Measurements from ENCODE around the gene CDH7. TPM values are rescaled to one million over a fixed set of nuclear protein-coding genes. Genes with fewer than 3 reads are reported as not detected.

The CDH7 gene
- total RNA-seq, 2 donors from 2014 or later = 0.54 TPM; not detected in 1

GRCh38 chr18:65791719-65792118 is 40.9 kb downstream of the CDH7 start:
- no peaks in the 10 kb centered on the region for H3K36me3 ChIP-seq
- no peaks in the 10 kb centered on the region for H3K4me1 ChIP-seq (ENCODE audit: control insufficient read depth in 1 of 2, low read depth in 2 of 2)
- no peaks in the 10 kb centered on the region for H3K27me3 ChIP-seq (replicated peaks; ENCODE audit: insufficient read depth)
- no peak for ATAC-seq (ENCODE audit: insufficient number of reproducible peaks, low FRiP score, low read depth)
- DNase-seq (ENCODE audit: low spot score) = no peak
- no peak overlapping the region for H3K4me3 ChIP-seq
- H3K9me3 ChIP-seq = no peaks in the 10 kb centered on the region
- no peak overlapping the region for H3K27ac ChIP-seq
- no peak for TF ChIP-seq CTCF (IDR thresholded peaks at IDR 0.05)

GRCh38 chr18:65792456-65793074 is 41.8 kb downstream of the CDH7 start:
- no peaks in the 10 kb centered on the region for H3K27me3 ChIP-seq (replicated peaks; ENCODE audit: insufficient read depth)
- ATAC-seq (ENCODE audit: insufficient number of reproducible peaks, low FRiP score, low read depth) (no peak), DNase-seq (ENCODE audit: low spot score) (no peak)
- no peaks in the 10 kb centered on the region for H3K36me3 ChIP-seq
- TF ChIP-seq CTCF (IDR thresholded peaks at IDR 0.05) = no peak
- H3K9me3 ChIP-seq = no peaks in the 10 kb centered on the region
- no peak overlapping the region for H3K4me3 ChIP-seq
- no peak overlapping the region for H3K27ac ChIP-seq
- H3K4me1 ChIP-seq (ENCODE audit: control insufficient read depth in 1 of 2, low read depth in 2 of 2) = no peaks in the 10 kb centered on the region

GRCh38 chr18:65808759-65809158 is 57.9 kb downstream of the CDH7 start:
- no peak for DNase-seq (ENCODE audit: low spot score)
- Histone ChIP-seq H3K27ac (no peak overlapping the region), H3K4me1 (ENCODE audit: control insufficient read depth in 1 of 2, low read depth in 2 of 2) (no peaks in the 10 kb centered on the region), H3K36me3 (no peaks in the 10 kb centered on the region), H3K9me3 (no peaks in the 10 kb centered on the region), H3K27me3 (replicated peaks; ENCODE audit: insufficient read depth) (no peaks in the 10 kb centered on the region), H3K4me3 (no peak overlapping the region)
- ATAC-seq (ENCODE audit: insufficient number of reproducible peaks, low FRiP score, low read depth) = no peak
- no peak for TF ChIP-seq CTCF (IDR thresholded peaks at IDR 0.05)

DNA sequence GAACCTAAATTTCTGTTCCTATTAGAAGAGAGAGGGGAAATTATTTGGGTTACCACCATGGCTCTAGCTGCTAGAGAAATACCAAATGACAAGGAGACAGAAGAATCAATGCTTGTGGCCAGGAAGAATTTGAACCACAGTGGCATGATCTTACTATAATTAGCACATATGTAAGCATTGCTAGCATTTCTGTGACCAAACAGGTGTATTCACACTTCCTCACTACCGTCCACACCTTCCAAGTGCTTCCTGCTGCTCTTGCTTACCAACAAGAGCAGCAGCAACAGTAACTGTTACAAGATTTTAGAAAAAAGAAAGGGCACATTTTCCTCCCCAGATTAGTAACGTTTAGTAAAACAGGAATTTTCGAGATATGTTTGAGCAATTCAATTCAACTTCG is 60.5 kb downstream of the CDH7 start:
- ATAC-seq (ENCODE audit: insufficient number of reproducible peaks, low FRiP score, low read depth) = no peak
- TF ChIP-seq CTCF (IDR thresholded peaks at IDR 0.05) = no peak
- Histone ChIP-seq H3K4me1 (ENCODE audit: control insufficient read depth in 1 of 2, low read depth in 2 of 2) (no peaks in the 10 kb centered on the region), H3K9me3 (no peaks in the 10 kb centered on the region), H3K4me3 (no peak overlapping the region), H3K36me3 (no peaks in the 10 kb centered on the region), H3K27me3 (replicated peaks; ENCODE audit: insufficient read depth) (no peaks in the 10 kb centered on the region), H3K27ac (no peak overlapping the region)
- DNase-seq (ENCODE audit: low spot score) = no peak

DNA sequence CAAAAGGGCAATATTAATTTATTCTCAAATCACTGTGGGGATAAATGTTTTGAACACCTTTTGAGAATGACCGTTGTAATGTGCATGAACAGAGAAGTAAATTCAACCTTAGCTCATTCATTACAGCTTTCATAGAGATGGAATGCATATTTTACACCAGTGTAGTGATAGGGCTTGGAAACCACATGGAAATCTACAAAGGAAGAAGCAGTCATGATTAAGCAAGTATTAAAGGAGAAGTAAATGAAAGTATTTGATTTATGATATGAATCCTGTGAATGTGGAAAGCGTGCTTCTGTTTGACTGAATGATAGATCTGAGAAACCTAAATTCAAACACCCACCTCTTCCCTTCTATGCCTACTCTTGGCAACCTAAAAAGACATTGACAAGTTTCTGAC is 64.7 kb downstream of the CDH7 start:
- TF ChIP-seq CTCF (IDR thresholded peaks at IDR 0.05) = no peak
- no peaks in the 10 kb centered on the region for H3K27me3 ChIP-seq (replicated peaks; ENCODE audit: insufficient read depth)
- no peak for ATAC-seq (ENCODE audit: insufficient number of reproducible peaks, low FRiP score, low read depth)

More for the DNA sequence above, 64.7 kb downstream of the CDH7 start:
- no peak for DNase-seq (ENCODE audit: low spot score)
- Histone ChIP-seq H3K4me1 (ENCODE audit: control insufficient read depth in 1 of 2, low read depth in 2 of 2) (no peaks in the 10 kb centered on the region), H3K36me3 (no peaks in the 10 kb centered on the region), H3K4me3 (no peak overlapping the region), H3K27ac (no peak overlapping the region), H3K9me3 (no peaks in the 10 kb centered on the region)
